ENCODE data around the gene CREBBP.

CREBBP gene

GRCh38 chr16:3849751-3850543, 30.6 kb downstream of the CREBBP start:
- Mint-ChIP-seq H3K9me3 (no peaks in the 10 kb centered on the region), H3K36me3 (peaks cover 45% of the 10 kb centered on the region), H3K4me1 (peaks cover 32% of the 10 kb centered on the region), H3K4me3 (no peak overlapping the region), H3K27ac (no peak overlapping the region)
- ATAC-seq (no peak), DNase-seq (ENCODE audit: low spot score in 2 of 2) (no peak)

- ATAC-seq (no peak), DNase-seq (ENCODE audit: low spot score in 2 of 2) (no peak)
- no peaks in the 10 kb centered on the region for H3K9me3 Mint-ChIP-seq
- H3K4me3 Mint-ChIP-seq, result no peak overlapping the region
- no peak overlapping the region for H3K27ac Mint-ChIP-seq
- peaks cover 22% of the 10 kb centered on the region for H3K4me1 Mint-ChIP-seq
- peaks cover 45% of the 10 kb centered on the region for H3K36me3 Mint-ChIP-seq
These were observed 33.9 kb downstream of the CREBBP start for GRCh38 chr16:3846595-3847091.

- no peak for DNase-seq (ENCODE audit: low spot score in 2 of 2)
- no peak for ATAC-seq
- Mint-ChIP-seq H3K4me3 (no peak overlapping the region), H3K9me3 (no peaks in the 10 kb centered on the region), H3K36me3 (peaks cover 45% of the 10 kb centered on the region), H3K27ac (no peak overlapping the region), H3K4me1 (peaks cover 23% of the 10 kb centered on the region)
These were observed 34.4 kb downstream of the CREBBP start for GRCh38 chr16:3846087-3846486.

GRCh38 chr16:3842994-3843393, 37.5 kb downstream of the CREBBP start:
- H3K36me3 Mint-ChIP-seq, result peaks cover 19% of the 10 kb centered on the region
- H3K9me3 Mint-ChIP-seq, result no peaks in the 10 kb centered on the region
- H3K27ac Mint-ChIP-seq, result no peak overlapping the region
- no peak overlapping the region for H3K4me3 Mint-ChIP-seq
- DNase-seq (ENCODE audit: low spot score in 2 of 2) (no peak), ATAC-seq (no peak)
- peaks cover 30% of the 10 kb centered on the region for H3K4me1 Mint-ChIP-seq

GRCh38 chr16:3841729-3842508, 38.6 kb downstream of the CREBBP start:
- Mint-ChIP-seq H3K36me3 (peaks cover 11% of the 10 kb centered on the region), H3K4me1 (peaks cover 30% of the 10 kb centered on the region), H3K4me3 (no peak overlapping the region), H3K27ac (no peak overlapping the region), H3K9me3 (no peaks in the 10 kb centered on the region)
- ATAC-seq (no peak), DNase-seq (ENCODE audit: low spot score in 2 of 2) (no peak)

- no peaks in the 10 kb centered on the region for H3K9me3 Mint-ChIP-seq
- H3K4me1 Mint-ChIP-seq, result peaks cover 20% of the 10 kb centered on the region
- DNase-seq (ENCODE audit: low spot score in 2 of 2) (no peak), ATAC-seq (no peak)
- H3K27ac Mint-ChIP-seq, result no peak overlapping the region
- no peak overlapping the region for H3K4me3 Mint-ChIP-seq
- peaks cover 9% of the 10 kb centered on the region for H3K36me3 Mint-ChIP-seq
These were observed 40.9 kb downstream of the CREBBP start for GRCh38 chr16:3839402-3840184.

- DNase-seq (ENCODE audit: low spot score in 2 of 2) (no peak), ATAC-seq (no peak)
- H3K4me3 Mint-ChIP-seq, result no peak overlapping the region
- no peaks in the 10 kb centered on the region for H3K9me3 Mint-ChIP-seq
- no peak overlapping the region for H3K27ac Mint-ChIP-seq
- H3K4me1 Mint-ChIP-seq, result peaks cover 25% of the 10 kb centered on the region
- H3K36me3 Mint-ChIP-seq, result peaks cover 14% of the 10 kb centered on the region
These were observed 41.7 kb downstream of the CREBBP start for GRCh38 chr16:3838600-3839401.

GRCh38 chr16:3837851-3838586, 42.5 kb downstream of the CREBBP start:
- DNase-seq (ENCODE audit: low spot score in 2 of 2) (no peak), ATAC-seq (no peak)
- H3K36me3 Mint-ChIP-seq, result peaks cover 14% of the 10 kb centered on the region
- peaks cover 4% of the 10 kb centered on the region for H3K9me3 Mint-ChIP-seq
- H3K4me3 Mint-ChIP-seq, result no peak overlapping the region
- H3K27ac Mint-ChIP-seq, result no peak overlapping the region
- peaks cover 32% of the 10 kb centered on the region for H3K4me1 Mint-ChIP-seq

- Mint-ChIP-seq H3K27ac (no peak overlapping the region), H3K36me3 (peaks cover 14% of the 10 kb centered on the region), H3K4me3 (no peak overlapping the region), H3K4me1 (peaks cover 31% of the 10 kb centered on the region), H3K9me3 (peaks cover 4% of the 10 kb centered on the region)
- DNase-seq (ENCODE audit: low spot score in 2 of 2) (no peak), ATAC-seq (no peak)
These were observed 43.9 kb downstream of the CREBBP start for GRCh38 chr16:3836641-3837040.

- no peak for ATAC-seq
- peaks cover 4% of the 10 kb centered on the region for H3K9me3 Mint-ChIP-seq
- peaks cover 14% of the 10 kb centered on the region for H3K36me3 Mint-ChIP-seq
- no peak overlapping the region for H3K4me3 Mint-ChIP-seq
- H3K27ac Mint-ChIP-seq, result no peak overlapping the region
- H3K4me1 Mint-ChIP-seq, result peaks cover 31% of the 10 kb centered on the region
- no peak for DNase-seq (ENCODE audit: low spot score in 2 of 2)
These were observed 45.4 kb downstream of the CREBBP start for GRCh38 chr16:3835089-3835602.

GRCh38 chr16:3832668-3833067, 47.8 kb downstream of the CREBBP start:
- Mint-ChIP-seq H3K4me1 (peaks cover 38% of the 10 kb centered on the region), H3K9me3 (peaks cover 4% of the 10 kb centered on the region), H3K36me3 (peaks cover 14% of the 10 kb centered on the region), H3K27ac (no peak overlapping the region), H3K4me3 (no peak overlapping the region)
- ATAC-seq (no peak), DNase-seq (ENCODE audit: low spot score in 2 of 2) (no peak)

- ATAC-seq (no peak), DNase-seq (ENCODE audit: low spot score in 2 of 2) (no peak)
- Mint-ChIP-seq H3K27ac (peak overlapping the region; percentile 22), H3K4me1 (peaks cover 50% of the 10 kb centered on the region), H3K9me3 (peaks cover 4% of the 10 kb centered on the region), H3K4me3 (no peak overlapping the region), H3K36me3 (peaks cover 6% of the 10 kb centered on the region)
These were observed 49.8 kb downstream of the CREBBP start for GRCh38 chr16:3830625-3831254.

GRCh38 chr16:3829631-3830536, 50.6 kb downstream of the CREBBP start:
- Mint-ChIP-seq H3K36me3 (peaks cover 6% of the 10 kb centered on the region), H3K4me1 (peaks cover 59% of the 10 kb centered on the region), H3K9me3 (peaks cover 4% of the 10 kb centered on the region), H3K27ac (peak overlapping the region; percentile 22), H3K4me3 (no peak overlapping the region)
- DNase-seq (ENCODE audit: low spot score in 2 of 2), result no peak
- ATAC-seq, result no peak

Measured in stimulated activated effector memory CD8-positive, alpha-beta T cell treated with anti-CD3 and anti-CD28 coated beads, Interleukin-12 subunit alpha, Interleukin-12 subunit beta, amount 100 ng/mL, for 72 hours (primary cell).